ENCODE measurements around the gene PTPDC1.

GRCh38 chr9:94153905-94154304 is 69.6 kb downstream of the PTPDC1 start:
- TF ChIP-seq POLR2A (IDR thresholded peaks at IDR 0.05) (no peak), CTCF (IDR thresholded peaks at IDR 0.05) (no peak)
